ENCODE data around the gene S100Z.

GRCh38 chr5:76920491-76920890 lies 70.7 kb downstream of the S100Z start:
- TF ChIP-seq CTCF (IDR thresholded peaks at IDR 0.05), result no peak
- no peak for TF ChIP-seq POLR2AphosphoS5 (IDR thresholded peaks at IDR 0.05)

All from stomach (tissue), 4 donors.